Measurements from ENCODE around the gene BRI3. TPM values are rescaled to one million over a fixed set of nuclear protein-coding genes. Genes with fewer than 3 reads are reported as not detected.

The BRI3 gene
- total RNA-seq, 1 donor from 2014 or later: 22.2 TPM

- Histone ChIP-seq H3K27me3 (no peaks in the 10 kb centered on the region), H2AFZ (replicated peaks) (peak overlapping the region; percentile 91), H3K27ac (no peak overlapping the region), H3K79me2 (ENCODE audit: low read depth) (peaks cover 17% of the 10 kb centered on the region), H4K20me1 (ENCODE audit: low read depth) (peaks cover 8% of the 10 kb centered on the region), H3K4me1 (peaks cover 15% of the 10 kb centered on the region), H3K36me3 (no peaks in the 10 kb centered on the region), H3F3A (ENCODE audit: low read depth) (peaks cover 8% of the 10 kb centered on the region), H3K9me3 (ENCODE audit: low read depth) (no peaks in the 10 kb centered on the region), H3K4me3 (peak overlapping the region; percentile 93), H3K4me2 (peak overlapping the region; percentile 88), H3K9ac (peak overlapping the region; percentile 70)
- no peak for DNase-seq (ENCODE audit: low spot score)
- TF ChIP-seq EZH2 (IDR thresholded peaks at IDR 0.05): no peak
- Mint-ChIP-seq H3K27ac (no peak overlapping the region), H3K4me3 (peak overlapping the region; percentile 97), H3K4me1 (peaks cover 23% of the 10 kb centered on the region), H3K9me3 (no peaks in the 10 kb centered on the region), H3K27me3 (ENCODE audit: insufficient read depth, low read depth) (peaks cover 3% of the 10 kb centered on the region), H3K36me3 (peaks cover 3% of the 10 kb centered on the region)
Observed at GRCh38 chr7:98252425-98253054, 28.9 kb upstream of the BRI3 start.

GRCh38 chr7:98254516-98254915 is 27.0 kb upstream of the BRI3 start:
- no peaks in the 10 kb centered on the region for H3K9me3 Mint-ChIP-seq
- Histone ChIP-seq H3K9ac (no peak overlapping the region), H3F3A (ENCODE audit: low read depth) (peaks cover 8% of the 10 kb centered on the region), H3K36me3 (no peaks in the 10 kb centered on the region), H3K9me3 (ENCODE audit: low read depth) (no peaks in the 10 kb centered on the region), H3K79me2 (ENCODE audit: low read depth) (peaks cover 17% of the 10 kb centered on the region), H3K4me3 (no peak overlapping the region), H2AFZ (replicated peaks) (no peak overlapping the region), H4K20me1 (ENCODE audit: low read depth) (peaks cover 8% of the 10 kb centered on the region), H3K4me2 (no peak overlapping the region), H3K27me3 (no peaks in the 10 kb centered on the region), H3K27ac (no peak overlapping the region), H3K4me1 (peaks cover 15% of the 10 kb centered on the region)
- peaks cover 23% of the 10 kb centered on the region for H3K4me1 Mint-ChIP-seq
- no peak for DNase-seq (ENCODE audit: low spot score)
- TF ChIP-seq CTCF (IDR thresholded peaks at IDR 0.05): no peak
- no peak for TF ChIP-seq EZH2 (IDR thresholded peaks at IDR 0.05)
- no peak for TF ChIP-seq EZH2phosphoT487 (IDR thresholded peaks at IDR 0.05)
- peaks cover 5% of the 10 kb centered on the region for H3K36me3 Mint-ChIP-seq
- H3K4me3 Mint-ChIP-seq: no peak overlapping the region
- H3K27me3 Mint-ChIP-seq (ENCODE audit: insufficient read depth, low read depth): peaks cover 3% of the 10 kb centered on the region
- no peak overlapping the region for H3K27ac Mint-ChIP-seq

GRCh38 chr7:98254951-98255610 is 26.4 kb upstream of the BRI3 start:
- H3K4me3 Mint-ChIP-seq: no peak overlapping the region
- Histone ChIP-seq H3K4me3 (no peak overlapping the region), H2AFZ (replicated peaks) (no peak overlapping the region), H3K9me3 (ENCODE audit: low read depth) (no peaks in the 10 kb centered on the region), H4K20me1 (ENCODE audit: low read depth) (peaks cover 8% of the 10 kb centered on the region), H3K27ac (no peak overlapping the region), H3K27me3 (no peaks in the 10 kb centered on the region), H3F3A (ENCODE audit: low read depth) (peaks cover 8% of the 10 kb centered on the region), H3K79me2 (ENCODE audit: low read depth) (peaks cover 17% of the 10 kb centered on the region), H3K36me3 (no peaks in the 10 kb centered on the region), H3K4me2 (no peak overlapping the region), H3K9ac (no peak overlapping the region), H3K4me1 (peaks cover 15% of the 10 kb centered on the region)
- no peak for DNase-seq (ENCODE audit: low spot score)
- H3K36me3 Mint-ChIP-seq: peaks cover 5% of the 10 kb centered on the region
- H3K9me3 Mint-ChIP-seq: no peaks in the 10 kb centered on the region
- no peak overlapping the region for H3K27ac Mint-ChIP-seq
- TF ChIP-seq EZH2 (IDR thresholded peaks at IDR 0.05) (no peak), EZH2phosphoT487 (IDR thresholded peaks at IDR 0.05) (no peak), CTCF (IDR thresholded peaks at IDR 0.05) (no peak)
- peaks cover 3% of the 10 kb centered on the region for H3K27me3 Mint-ChIP-seq (ENCODE audit: insufficient read depth, low read depth)
- peaks cover 20% of the 10 kb centered on the region for H3K4me1 Mint-ChIP-seq

GRCh38 chr7:98256431-98256830 is 25.1 kb upstream of the BRI3 start:
- TF ChIP-seq EZH2 (IDR thresholded peaks at IDR 0.05): no peak
- TF ChIP-seq EZH2phosphoT487 (IDR thresholded peaks at IDR 0.05): no peak
- TF ChIP-seq CTCF (IDR thresholded peaks at IDR 0.05): no peak
- Histone ChIP-seq H3F3A (ENCODE audit: low read depth) (peaks cover 3% of the 10 kb centered on the region), H3K4me2 (no peak overlapping the region), H3K4me1 (peaks cover 7% of the 10 kb centered on the region), H4K20me1 (ENCODE audit: low read depth) (peaks cover 8% of the 10 kb centered on the region), H3K4me3 (no peak overlapping the region), H3K79me2 (ENCODE audit: low read depth) (peaks cover 17% of the 10 kb centered on the region), H2AFZ (replicated peaks) (no peak overlapping the region), H3K36me3 (no peaks in the 10 kb centered on the region), H3K9me3 (ENCODE audit: low read depth) (no peaks in the 10 kb centered on the region), H3K9ac (no peak overlapping the region), H3K27ac (no peak overlapping the region), H3K27me3 (no peaks in the 10 kb centered on the region)
- DNase-seq (ENCODE audit: low spot score): no peak
- Mint-ChIP-seq H3K27ac (no peak overlapping the region), H3K36me3 (peaks cover 5% of the 10 kb centered on the region), H3K27me3 (ENCODE audit: insufficient read depth, low read depth) (peaks cover 3% of the 10 kb centered on the region), H3K9me3 (no peaks in the 10 kb centered on the region), H3K4me3 (no peak overlapping the region), H3K4me1 (peaks cover 11% of the 10 kb centered on the region)
